ENCODE data around the gene UNC5A. TPM values are rescaled to one million over a fixed set of nuclear protein-coding genes. Genes with fewer than 3 reads are reported as not detected.
A peak's percentile ranks its signal among the peaks of the same experiment; 100 is the strongest.

UNC5A gene
- total RNA-seq, 1 experiment from 2014 or later, result 3.1 TPM

- no peak for TF ChIP-seq EZH2 (IDR thresholded peaks at IDR 0.05; ENCODE audit: low read depth)
- 0 out of 2 replicates have a peak, but pooled peaks cover 3% of the 10 kb centered on the region for H3F3A ChIP-seq (ENCODE audit: insufficient read depth, low read depth)
- no peak overlapping the region for H2AFZ ChIP-seq
- no peaks in the 10 kb centered on the region for H3K9me3 ChIP-seq (ENCODE audit: insufficient read depth, low read depth)
- no peaks in the 10 kb centered on the region for H4K20me1 ChIP-seq (ENCODE audit: insufficient read depth)
- intact Hi-C loops (cut with micrococcal nuclease; ENCODE audit: unreplicated experiment), result no loop called here
- CTCF ChIA-PET, result no interaction called here
- no peaks in the 10 kb centered on the region for H3K9me2 ChIP-seq (ENCODE audit: insufficient read depth)
- no peaks in the 10 kb centered on the region for H3K79me2 ChIP-seq (ENCODE audit: low read depth)
- no peak overlapping the region for H3K27ac ChIP-seq
- DNase-seq, result peak in 1 of 2 experiments; percentile 15
- POLR2A ChIA-PET (ENCODE audit: unreplicated experiment), result no interaction called here
- no peak overlapping the region for H3K4me3 ChIP-seq
- H3K27me3 ChIP-seq (ENCODE audit: insufficient read depth, low read depth), result no peaks in the 10 kb centered on the region
- no peaks in the 10 kb centered on the region for H3K4me1 ChIP-seq (replicated peaks; ENCODE audit: insufficient read depth)
- BruUV-seq (replicated peaks), result no TSS peak
- H3K4me2 ChIP-seq, result no peak overlapping the region
- no peaks in the 10 kb centered on the region for H3K36me3 ChIP-seq (ENCODE audit: low read depth)
Observed at GRCh38 chr5:176891331-176891958, 81.1 kb downstream of the UNC5A start.

- Histone ChIP-seq H2AFZ (no peak overlapping the region), H3F3A (ENCODE audit: insufficient read depth, low read depth) (0 out of 2 replicates have a peak, but pooled peaks cover 3% of the 10 kb centered on the region), H3K9me2 (ENCODE audit: insufficient read depth) (no peaks in the 10 kb centered on the region), H3K79me2 (ENCODE audit: low read depth) (no peaks in the 10 kb centered on the region), H3K4me2 (no peak overlapping the region), H3K27me3 (ENCODE audit: insufficient read depth, low read depth) (no peaks in the 10 kb centered on the region), H3K9me3 (ENCODE audit: insufficient read depth, low read depth) (no peaks in the 10 kb centered on the region), H4K20me1 (ENCODE audit: insufficient read depth) (no peaks in the 10 kb centered on the region), H3K4me3 (no peak overlapping the region), H3K4me1 (replicated peaks; ENCODE audit: insufficient read depth) (no peaks in the 10 kb centered on the region), H3K27ac (no peak overlapping the region), H3K36me3 (ENCODE audit: low read depth) (no peaks in the 10 kb centered on the region)
- BruUV-seq (replicated peaks), result no TSS peak
- ChIA-PET CTCF (no interaction called here), POLR2A (ENCODE audit: unreplicated experiment) (no interaction called here)
- intact Hi-C loops (cut with micrococcal nuclease; ENCODE audit: unreplicated experiment), result no loop called here
- TF ChIP-seq CTCF (conservative IDR thresholded peaks at IDR 0.05), result no peak
- peak in 1 of 2 experiments; percentile 3 for DNase-seq
Observed at GRCh38 chr5:176892663-176893062, 82.3 kb downstream of the UNC5A start.

DNA sequence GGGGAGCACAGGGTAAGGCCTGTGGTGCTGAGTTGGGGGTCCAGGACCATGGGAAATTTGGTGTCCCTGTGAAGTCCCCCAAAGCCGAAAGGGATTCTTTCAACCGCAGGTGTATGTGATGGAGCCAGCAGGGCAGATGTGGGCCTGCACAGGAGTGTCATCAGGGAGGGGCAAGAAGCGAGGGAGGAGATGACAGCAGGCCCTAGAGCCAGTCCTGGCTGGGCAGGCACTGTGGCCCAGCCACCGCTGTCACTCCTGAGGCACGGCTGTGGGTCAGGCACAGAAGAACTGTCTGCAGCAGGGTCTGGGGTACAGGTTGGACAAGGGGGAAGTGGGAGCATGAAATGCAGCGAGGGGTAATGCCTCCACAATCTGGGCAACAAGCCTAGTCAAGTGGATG, 83.9 kb downstream of the UNC5A start:
- Histone ChIP-seq H3F3A (ENCODE audit: insufficient read depth, low read depth) (0 out of 2 replicates have a peak, but pooled peaks cover 3% of the 10 kb centered on the region), H3K79me2 (ENCODE audit: low read depth) (no peaks in the 10 kb centered on the region), H3K4me3 (no peak overlapping the region), H4K20me1 (ENCODE audit: insufficient read depth) (no peaks in the 10 kb centered on the region), H3K4me2 (no peak overlapping the region), H3K36me3 (ENCODE audit: low read depth) (no peaks in the 10 kb centered on the region), H3K9me3 (ENCODE audit: insufficient read depth, low read depth) (no peaks in the 10 kb centered on the region), H3K9me2 (ENCODE audit: insufficient read depth) (no peaks in the 10 kb centered on the region), H2AFZ (no peak overlapping the region), H3K27ac (no peak overlapping the region), H3K4me1 (replicated peaks; ENCODE audit: insufficient read depth) (no peaks in the 10 kb centered on the region), H3K27me3 (ENCODE audit: insufficient read depth, low read depth) (no peaks in the 10 kb centered on the region)
- TF ChIP-seq EZH2 (IDR thresholded peaks at IDR 0.05; ENCODE audit: low read depth), result no peak
- TF ChIP-seq CTCF (conservative IDR thresholded peaks at IDR 0.05), result no peak
- peak in 1 of 2 experiments; percentile 17 for DNase-seq
- CTCF ChIA-PET, result no interaction called here
- intact Hi-C loops (cut with micrococcal nuclease; ENCODE audit: unreplicated experiment), result no loop called here
- no TSS peak for BruUV-seq (replicated peaks)
- POLR2A ChIA-PET (ENCODE audit: unreplicated experiment), result no interaction called here

DNA sequence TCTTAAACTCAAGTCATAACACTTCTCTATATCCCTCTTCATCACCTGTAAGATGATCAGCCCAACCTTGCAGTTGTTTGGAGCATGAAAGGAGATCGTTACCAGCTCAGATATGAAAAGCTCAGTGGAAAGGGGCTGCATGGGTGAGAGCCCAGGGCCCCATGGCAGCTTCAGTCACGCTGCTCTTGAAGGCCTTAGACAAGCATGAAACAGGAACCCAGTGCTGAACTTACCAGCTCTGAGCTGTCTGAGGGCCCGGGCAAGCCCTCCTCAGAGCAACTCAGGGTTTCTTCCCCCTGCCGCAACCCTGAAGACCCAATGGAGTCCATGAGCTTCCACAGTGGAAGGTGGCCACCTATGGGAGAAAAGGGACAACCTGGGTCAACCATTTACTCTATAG, 85.5 kb downstream of the UNC5A start:
- no peak overlapping the region for H3K4me2 ChIP-seq
- no TSS peak for BruUV-seq (replicated peaks)
- no peaks in the 10 kb centered on the region for H4K20me1 ChIP-seq (ENCODE audit: insufficient read depth)
- no peaks in the 10 kb centered on the region for H3K9me3 ChIP-seq (ENCODE audit: insufficient read depth, low read depth)
- H3K27me3 ChIP-seq (ENCODE audit: insufficient read depth, low read depth), result no peaks in the 10 kb centered on the region
- H3K9me2 ChIP-seq (ENCODE audit: insufficient read depth), result no peaks in the 10 kb centered on the region
- no peaks in the 10 kb centered on the region for H3K36me3 ChIP-seq (ENCODE audit: low read depth)
- H3K79me2 ChIP-seq (ENCODE audit: low read depth), result no peaks in the 10 kb centered on the region
- intact Hi-C loops (cut with micrococcal nuclease; ENCODE audit: unreplicated experiment), result no loop called here
- ChIA-PET POLR2A (ENCODE audit: unreplicated experiment) (no interaction called here), CTCF (interaction anchor here (0.6 kb wide), 1 partner anchor 12 kb away, joined by 3 read pairs; no protein-coding TSS in a partner anchor)
- TF ChIP-seq CTCF (conservative IDR thresholded peaks at IDR 0.05), result no peak
- no peak for TF ChIP-seq EZH2 (IDR thresholded peaks at IDR 0.05; ENCODE audit: low read depth)
- H3F3A ChIP-seq (ENCODE audit: insufficient read depth, low read depth), result 0 out of 2 replicates have a peak, but pooled peaks cover 3% of the 10 kb centered on the region
- H3K27ac ChIP-seq, result no peak overlapping the region
- no peak for DNase-seq
- H2AFZ ChIP-seq, result no peak overlapping the region
- H3K4me3 ChIP-seq, result no peak overlapping the region
- H3K4me1 ChIP-seq (replicated peaks; ENCODE audit: insufficient read depth), result no peaks in the 10 kb centered on the region

Measured in PC-9 (cell line).